Type B pancreatic cell (in vitro differentiated cells): ENCODE measurements around the gene CBR4. TPM values are rescaled to one million over a fixed set of nuclear protein-coding genes. Genes with fewer than 3 reads are reported as not detected.
"Not testable (repeated sequence)": the region's sequence is repeated elsewhere in the genome, so short reads cannot be mapped to it uniquely, and the experiment has no call there.

Experiments
- DNase-seq: peaks from one replicate; pipeline ENCODE4 v3.0.0; 2021; ENCODE audit warnings: mixed read lengths; ENCODE audit not compliant: unreplicated experiment; ENCODE audit errors: extremely low spot score
- H3K27ac Mint-ChIP-seq: 2 replicates; pipeline ENCODE4 v1.8.0; 2021; ENCODE audit warnings: mild to moderate bottlenecking, mixed read lengths
- H3K27me3 Mint-ChIP-seq: 2 replicates; pipeline ENCODE4 v1.8.0; 2021; ENCODE audit warnings: mixed read lengths
- H3K36me3 Mint-ChIP-seq: 2 replicates; pipeline ENCODE4 v1.8.0; 2021; ENCODE audit warnings: mixed read lengths
- H3K4me1 Mint-ChIP-seq: one replicate; pipeline ENCODE4 v1.8.0; 2021; ENCODE audit warnings: mixed read lengths; ENCODE audit not compliant: unreplicated experiment
- H3K4me3 Mint-ChIP-seq: 2 replicates; pipeline ENCODE4 v1.8.0; 2021; ENCODE audit warnings: mild to moderate bottlenecking, mixed read lengths
- H3K9me3 Mint-ChIP-seq: 2 replicates; pipeline ENCODE4 v1.8.0; 2021; ENCODE audit warnings: mixed read lengths
- CTCF ChIP-seq: fragments of 200-600 bp; sonication (generic); conservative IDR thresholded peaks from 2 replicates; pipeline ENCODE4 v1.5.0; 2021; ENCODE audit warnings: antibody characterized with exemption, mild to moderate bottlenecking
- total RNA-seq: library from RNA; stranded (reverse); gene quantifications from 2 replicates; pipeline ENCODE4 v1.2.1, GENCODE V29; 2021; ENCODE audit warnings: low replicate concordance

The CBR4 gene
- total RNA-seq, 1 donor from 2014 or later = 42.6 TPM

DNA sequence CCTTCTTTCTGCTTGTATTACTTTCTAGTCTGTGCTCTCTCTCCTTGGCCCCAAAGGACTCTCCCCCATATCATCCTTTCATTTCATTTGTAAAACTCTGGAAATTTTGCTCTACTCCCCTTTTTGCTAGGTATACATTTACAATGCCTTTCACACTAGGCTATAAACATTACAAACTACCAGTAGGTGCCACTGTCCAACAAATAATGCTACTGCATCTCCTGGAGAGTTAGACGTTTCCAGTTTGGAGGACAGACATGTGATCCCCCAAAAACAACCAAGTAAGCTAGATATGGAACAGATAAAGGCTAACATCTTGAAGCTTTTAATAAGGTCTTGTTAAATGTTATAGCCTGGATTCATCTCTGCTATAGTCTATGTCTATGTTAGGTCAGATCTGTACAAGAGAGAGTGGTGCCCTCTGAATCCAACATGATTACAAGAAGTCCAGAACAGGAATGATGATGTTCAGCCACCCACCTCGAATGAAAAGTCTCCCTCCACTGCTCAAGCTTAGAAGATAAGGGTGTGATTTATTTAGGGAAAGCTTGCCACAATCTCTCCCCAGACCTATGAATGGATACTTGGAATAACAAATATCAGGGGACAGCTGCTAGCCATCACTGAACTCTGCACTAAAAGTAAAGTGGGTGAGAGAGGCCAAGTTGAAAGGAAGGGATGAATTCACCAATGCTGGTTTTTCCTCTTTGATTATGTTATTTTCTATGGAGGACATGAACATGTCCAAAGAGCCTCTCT lies 14.3 kb downstream of the CBR4 start:
- H3K27ac Mint-ChIP-seq = peak overlapping the region; percentile 3
- no peaks in the 10 kb centered on the region for H3K27me3 Mint-ChIP-seq
- H3K9me3 Mint-ChIP-seq = no peaks in the 10 kb centered on the region
- H3K4me3 Mint-ChIP-seq = no peak overlapping the region
- DNase-seq = no peak
- H3K36me3 Mint-ChIP-seq = peaks cover 16% of the 10 kb centered on the region
- peaks cover 28% of the 10 kb centered on the region for H3K4me1 Mint-ChIP-seq
- peak; percentile 50 for TF ChIP-seq CTCF

- Mint-ChIP-seq H3K4me1 (peaks cover 24% of the 10 kb centered on the region), H3K27me3 (no peaks in the 10 kb centered on the region), H3K27ac (peak overlapping the region; percentile 93), H3K36me3 (peaks cover 14% of the 10 kb centered on the region), H3K9me3 (no peaks in the 10 kb centered on the region), H3K4me3 (no peak overlapping the region)
- TF ChIP-seq CTCF = no peak
- no peak for DNase-seq
Measured at GRCh38 chr4:168994958-168995357, 15.1 kb downstream of the CBR4 start.

GRCh38 chr4:168993714-168994510 lies 16.1 kb downstream of the CBR4 start:
- no peak for DNase-seq
- peaks cover 12% of the 10 kb centered on the region for H3K36me3 Mint-ChIP-seq
- no peak for TF ChIP-seq CTCF
- H3K9me3 Mint-ChIP-seq = no peaks in the 10 kb centered on the region
- H3K4me3 Mint-ChIP-seq = peak overlapping the region; percentile 62
- peak overlapping the region; percentile 93 for H3K27ac Mint-ChIP-seq
- H3K4me1 Mint-ChIP-seq = peaks cover 19% of the 10 kb centered on the region
- H3K27me3 Mint-ChIP-seq = no peaks in the 10 kb centered on the region

- peaks cover 19% of the 10 kb centered on the region for H3K4me1 Mint-ChIP-seq
- DNase-seq, H3K27me3 Mint-ChIP-seq, H3K36me3 Mint-ChIP-seq, H3K9me3 Mint-ChIP-seq: not testable (repeated sequence)
- H3K27ac Mint-ChIP-seq = peak overlapping the region; percentile 93
- H3K4me3 Mint-ChIP-seq = peak overlapping the region; percentile 62
Measured at GRCh38 chr4:168992952-168993482, 17.0 kb downstream of the CBR4 start.

DNA sequence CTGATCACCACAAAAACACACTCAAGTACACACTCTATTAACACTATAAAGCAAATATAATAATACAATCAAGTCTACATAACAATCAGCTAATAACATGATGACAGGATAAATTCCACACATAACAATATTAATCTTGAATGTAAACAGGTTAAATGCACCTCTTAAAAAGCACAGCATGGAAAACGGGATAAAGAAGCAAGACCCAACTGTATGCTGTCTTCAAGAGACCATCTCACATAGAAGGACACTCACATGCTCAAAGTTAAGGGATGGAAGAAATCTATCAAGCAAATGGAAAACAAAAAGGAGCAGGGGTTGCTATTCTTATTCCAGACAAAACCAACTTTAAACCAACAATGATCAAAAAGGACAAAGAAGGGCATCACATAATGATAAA lies 28.1 kb downstream of the CBR4 start:
- no peak for TF ChIP-seq CTCF
- no peak for DNase-seq
- H3K4me1 Mint-ChIP-seq = no peaks in the 10 kb centered on the region
- no peaks in the 10 kb centered on the region for H3K27me3 Mint-ChIP-seq
- peaks cover 52% of the 10 kb centered on the region for H3K36me3 Mint-ChIP-seq
- no peak overlapping the region for H3K27ac Mint-ChIP-seq
- no peak overlapping the region for H3K4me3 Mint-ChIP-seq
- peaks cover 18% of the 10 kb centered on the region for H3K9me3 Mint-ChIP-seq

GRCh38 chr4:168981460-168981859 lies 28.6 kb downstream of the CBR4 start:
- H3K9me3 Mint-ChIP-seq = peaks cover 18% of the 10 kb centered on the region
- H3K36me3 Mint-ChIP-seq = peaks cover 51% of the 10 kb centered on the region
- DNase-seq = no peak
- H3K4me3 Mint-ChIP-seq = no peak overlapping the region
- no peak for TF ChIP-seq CTCF
- H3K27ac Mint-ChIP-seq = no peak overlapping the region
- H3K27me3 Mint-ChIP-seq = no peaks in the 10 kb centered on the region
- no peaks in the 10 kb centered on the region for H3K4me1 Mint-ChIP-seq
